GM23248 (cell line): ENCODE results near the gene KLHL8. TPM values are rescaled to one million over a fixed set of nuclear protein-coding genes. Genes with fewer than 3 reads are reported as not detected.

Experiments used
- DNase-seq: peaks from one replicate; pipeline ENCODE4 v3.0.0-alpha.2; 2015
- H2AFZ ChIP-seq: fragments of 200-600 bp; sonication (generic); 2 replicates; pipeline ENCODE4 v1.6.1; 2016; ENCODE audit warnings: antibody characterized with exemption
- H3F3A ChIP-seq: fragments of 200-600 bp; sonication (generic); 2 replicates; pipeline ENCODE4 v1.6.1; 2016; ENCODE audit warnings: mild to moderate bottlenecking, antibody characterized with exemption, mixed run types; ENCODE audit not compliant: insufficient read depth
- H3K27ac ChIP-seq: fragments of 200-600 bp; sonication (generic); 2 replicates; pipeline ENCODE4 v1.5.1; 2016; ENCODE audit warnings: mild to moderate bottlenecking
- H3K27me3 ChIP-seq: fragments of 200-600 bp; sonication (generic); replicated peaks from 2 replicates; pipeline ENCODE4 v1.6.1; 2016; ENCODE audit warnings: mild to moderate bottlenecking; ENCODE audit not compliant: insufficient read depth
- H3K36me3 ChIP-seq: fragments of 200-600 bp; sonication (generic); 2 replicates; pipeline ENCODE4 v1.6.1; 2016; ENCODE audit warnings: low read depth, mild to moderate bottlenecking
- H3K4me1 ChIP-seq: fragments of 200-600 bp; sonication (generic); 2 replicates; pipeline ENCODE4 v1.6.1; 2016; ENCODE audit warnings: mild to moderate bottlenecking; ENCODE audit not compliant: insufficient read depth
- H3K4me2 ChIP-seq: fragments of 200-600 bp; sonication (generic); one replicate; pipeline ENCODE4 v1.6.1; 2016; ENCODE audit warnings: mild to moderate bottlenecking; ENCODE audit not compliant: unreplicated experiment
- H3K4me3 ChIP-seq: fragments of 200-600 bp; sonication (generic); 2 replicates; pipeline ENCODE4 v1.5.1; 2016; ENCODE audit warnings: mild to moderate bottlenecking
- H3K79me2 ChIP-seq: fragments of 200-600 bp; sonication (generic); 2 replicates; pipeline ENCODE4 v1.6.1; 2016; ENCODE audit warnings: mild to moderate bottlenecking; ENCODE audit not compliant: insufficient read depth
- H3K9ac ChIP-seq: fragments of 200-600 bp; sonication (generic); 2 replicates; pipeline ENCODE4 v1.6.1; 2016; ENCODE audit warnings: mild to moderate bottlenecking
- H3K9me2 ChIP-seq: fragments of 200-600 bp; sonication (generic); 2 replicates; pipeline ENCODE4 v1.6.1; 2016; ENCODE audit warnings: mixed run types, mild to moderate bottlenecking, moderate library complexity; ENCODE audit not compliant: insufficient read depth
- H3K9me3 ChIP-seq: fragments of 200-600 bp; sonication (generic); one replicate; pipeline ENCODE4 v1.6.1; 2017; ENCODE audit warnings: low read depth
- H4K20me1 ChIP-seq: fragments of 200-600 bp; sonication (generic); 2 replicates; pipeline ENCODE4 v1.6.0; 2016; ENCODE audit not compliant: insufficient read depth
- EZH2 ChIP-seq: fragments of 200-600 bp; sonication (generic); IDR thresholded peaks from 2 replicates; pipeline ENCODE4 v1.6.1; 2018; ENCODE audit warnings: antibody characterized with exemption, mild to moderate bottlenecking; ENCODE audit not compliant: insufficient read depth, poor library complexity, severe bottlenecking
- EZH2phosphoT487 ChIP-seq: fragments of 200-600 bp; sonication (generic); IDR thresholded peaks from 2 replicates; pipeline ENCODE4 v1.6.1; 2018; ENCODE audit warnings: antibody characterized with exemption, moderate library complexity, mild to moderate bottlenecking, low read depth; ENCODE audit not compliant: insufficient read depth
- WGBS, 2 experiments: methylation state at CpG; one replicate each; pipeline ENCODE4 v1.1.6; 2015 to 2017; ENCODE audit warnings: low lambda C conversion rate in 2 of 2, low coverage in 1 of 2; ENCODE audit errors: missing lambda C conversion rate in 2 of 2; 5-methylcytosine and 5-hydroxymethylcytosine counted together
- in situ Hi-C: fragments of 300-500 bp; cut with MboI; formaldehyde crosslinking; loops from 2 replicates; pipeline ENCODE4 v1.15.0; 2020
- polyA plus RNA-seq: library from polyadenylated mRNA; unstranded; fragments of >200 nt; fragmentation: Nextera tagmentation; extraction: Ambion mirVana; gene quantifications from 2 replicates; pipeline ENCODE4 v1.2.1, GENCODE V29; 2016
- total RNA-seq: library from RNA; depleted of rRNA; stranded (reverse); fragments of >200 nt; shearing (Covaris generic); gene quantifications from 2 replicates; pipeline ENCODE4 v1.2.3, GENCODE V29; 2014

The KLHL8 gene
- total and polyA plus RNA-seq, 2 experiments from 2014 or later: 7.8 to 7.9 TPM

- Histone ChIP-seq H2AFZ (no peak overlapping the region), H3K9me3 (peaks cover 5% of the 10 kb centered on the region), H3K79me2 (no peaks in the 10 kb centered on the region), H3K36me3 (no peaks in the 10 kb centered on the region), H3K27ac (no peak overlapping the region), H3K4me2 (no peak overlapping the region), H3F3A (peaks cover 9% of the 10 kb centered on the region; the same call in 1 of the 2 replicates), H3K27me3 (no peaks in the 10 kb centered on the region), H3K9me2 (no peaks in the 10 kb centered on the region), H3K9ac (no peak overlapping the region), H3K4me1 (peaks cover 15% of the 10 kb centered on the region; the same call in 1 of the 2 replicates), H3K4me3 (no peak overlapping the region), H4K20me1 (no peaks in the 10 kb centered on the region)
- 63 to 70% methylated on average over 1 of the region's 1 CpG for WGBS, 2 experiments
- in situ Hi-C loops: loop anchor here (25.0 kb wide), 1 partner anchor 329 kb away; no protein-coding TSS in a partner anchor
- no peak for DNase-seq
- TF ChIP-seq EZH2phosphoT487: no peak
- TF ChIP-seq EZH2: no peak
Observed at GRCh38 chr4:87241336-87241735, 20.9 kb upstream of the KLHL8 start.

- in situ Hi-C loops: loop anchor here (25.0 kb wide), 1 partner anchor 328 kb away; no protein-coding TSS in a partner anchor
Observed at GRCh38 chr4:87240341-87240740, 19.9 kb upstream of the KLHL8 start.

GRCh38 chr4:87239821-87240220 lies 19.4 kb upstream of the KLHL8 start:
- peaks cover 14% of the 10 kb centered on the region for H3F3A ChIP-seq
- H3K79me2 ChIP-seq: no peaks in the 10 kb centered on the region
- peaks cover 5% of the 10 kb centered on the region for H3K9me3 ChIP-seq
- no peak overlapping the region for H3K9ac ChIP-seq
- no peaks in the 10 kb centered on the region for H3K36me3 ChIP-seq
- no peak overlapping the region for H3K27ac ChIP-seq
- peaks cover 22% of the 10 kb centered on the region for H3K4me1 ChIP-seq
- in situ Hi-C loops: loop anchor here (25.0 kb wide), 1 partner anchor 328 kb away; no protein-coding TSS in a partner anchor
- no peak for TF ChIP-seq EZH2phosphoT487
- no peaks in the 10 kb centered on the region for H4K20me1 ChIP-seq
- H3K9me2 ChIP-seq: no peaks in the 10 kb centered on the region
- peak overlapping the region; percentile 18 for H3K4me2 ChIP-seq
- H3K27me3 ChIP-seq: no peaks in the 10 kb centered on the region
- peak overlapping the region; percentile 26 for H2AFZ ChIP-seq
- DNase-seq: peak; percentile 16
- no peak overlapping the region for H3K4me3 ChIP-seq

More at GRCh38 chr4:87240341-87240740, 19.9 kb upstream of the KLHL8 start:
- peak; percentile 8 for DNase-seq
- Histone ChIP-seq H3F3A (peaks cover 11% of the 10 kb centered on the region), H3K9ac (no peak overlapping the region), H3K27me3 (no peaks in the 10 kb centered on the region), H3K36me3 (no peaks in the 10 kb centered on the region), H3K4me3 (no peak overlapping the region), H3K9me2 (no peaks in the 10 kb centered on the region), H3K4me2 (peak overlapping the region; percentile 18), H3K27ac (no peak overlapping the region), H3K9me3 (peaks cover 5% of the 10 kb centered on the region), H2AFZ (peak overlapping the region; percentile 26), H3K4me1 (peaks cover 19% of the 10 kb centered on the region), H3K79me2 (no peaks in the 10 kb centered on the region), H4K20me1 (no peaks in the 10 kb centered on the region)
- TF ChIP-seq EZH2: no peak
- TF ChIP-seq EZH2phosphoT487: no peak
- 6 to 9% methylated on average over 1 of the region's 1 CpG for WGBS, 2 experiments

GRCh38 chr4:87239194-87239593 lies 18.8 kb upstream of the KLHL8 start:
- in situ Hi-C loops: loop anchor here (25.0 kb wide), 1 partner anchor 327 kb away; no protein-coding TSS in a partner anchor
- 59 to 67% methylated on average over 5 of the region's 5 CpGs for WGBS, 2 experiments
- H3F3A ChIP-seq: peaks cover 20% of the 10 kb centered on the region

More at GRCh38 chr4:87239194-87239593, 18.8 kb upstream of the KLHL8 start:
- no peaks in the 10 kb centered on the region for H3K9me2 ChIP-seq
- no peak overlapping the region for H3K9ac ChIP-seq
- TF ChIP-seq EZH2phosphoT487 (no peak), EZH2 (no peak)
- H3K4me3 ChIP-seq: no peak overlapping the region
- peak; percentile 13 for DNase-seq
- H3K27me3 ChIP-seq: no peaks in the 10 kb centered on the region
- peaks cover 26% of the 10 kb centered on the region for H3K4me1 ChIP-seq
- H4K20me1 ChIP-seq: no peaks in the 10 kb centered on the region
- H3K36me3 ChIP-seq: no peaks in the 10 kb centered on the region
- no peaks in the 10 kb centered on the region for H3K79me2 ChIP-seq
- no peak overlapping the region for H2AFZ ChIP-seq
- H3K27ac ChIP-seq: no peak overlapping the region
- peaks cover 5% of the 10 kb centered on the region for H3K9me3 ChIP-seq
- peak overlapping the region; percentile 18 for H3K4me2 ChIP-seq
